NT2/D1 (cell line): Measurements from ENCODE around the gene SESTD1.

ENCODE experiments used
- SUZ12 ChIP-seq: IDR thresholded peaks from 2 replicates; pipeline ENCODE4 v1.6.1; 2011; ENCODE audit not compliant: insufficient read length, insufficient read depth; ENCODE audit errors: extremely low read depth
- YY1 ChIP-seq: IDR thresholded peaks from 2 replicates; pipeline ENCODE4 v1.6.1; 2011; ENCODE audit not compliant: insufficient read length, insufficient read depth
- ZNF274 ChIP-seq: IDR thresholded peaks from 2 replicates; pipeline ENCODE4 v1.6.1; 2011; ENCODE audit warnings: mild to moderate bottlenecking, low read depth, low read length

GRCh38 chr2:179264368-179265081, at the start of gene SESTD1:
- TF ChIP-seq ZNF274 (no peak), YY1 (no peak), SUZ12 (no peak)
